ENCODE measurements around the gene TTC3. TPM values are rescaled to one million over a fixed set of nuclear protein-coding genes. Genes with fewer than 3 reads are reported as not detected.

Gene TTC3
- total and polyA plus RNA-seq, 2 experiments from 2014 or later: 146 to 196 TPM

DNA sequence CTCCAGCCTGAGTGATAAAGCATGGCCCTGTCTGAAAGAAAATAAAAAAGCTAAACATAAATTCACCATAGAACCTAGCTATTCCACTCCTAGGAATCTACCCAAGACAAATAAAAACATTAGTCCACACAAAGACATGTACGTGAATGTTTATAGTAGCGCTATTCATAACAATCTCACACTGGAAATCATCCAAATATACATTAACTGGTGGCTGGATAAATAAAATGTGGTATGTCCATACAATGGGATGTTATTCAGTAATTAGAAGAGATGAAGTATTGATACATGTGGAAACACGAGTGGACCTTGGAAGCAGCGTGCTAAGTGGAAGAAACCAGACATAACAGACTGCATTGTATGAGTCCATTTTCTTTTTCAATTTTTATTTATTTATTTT is 36.9 kb upstream of the TTC3 start:
- Histone ChIP-seq H3K27me3 (no peaks in the 10 kb centered on the region), H3K9me3 (ENCODE audit: low read depth) (no peaks in the 10 kb centered on the region)

DNA sequence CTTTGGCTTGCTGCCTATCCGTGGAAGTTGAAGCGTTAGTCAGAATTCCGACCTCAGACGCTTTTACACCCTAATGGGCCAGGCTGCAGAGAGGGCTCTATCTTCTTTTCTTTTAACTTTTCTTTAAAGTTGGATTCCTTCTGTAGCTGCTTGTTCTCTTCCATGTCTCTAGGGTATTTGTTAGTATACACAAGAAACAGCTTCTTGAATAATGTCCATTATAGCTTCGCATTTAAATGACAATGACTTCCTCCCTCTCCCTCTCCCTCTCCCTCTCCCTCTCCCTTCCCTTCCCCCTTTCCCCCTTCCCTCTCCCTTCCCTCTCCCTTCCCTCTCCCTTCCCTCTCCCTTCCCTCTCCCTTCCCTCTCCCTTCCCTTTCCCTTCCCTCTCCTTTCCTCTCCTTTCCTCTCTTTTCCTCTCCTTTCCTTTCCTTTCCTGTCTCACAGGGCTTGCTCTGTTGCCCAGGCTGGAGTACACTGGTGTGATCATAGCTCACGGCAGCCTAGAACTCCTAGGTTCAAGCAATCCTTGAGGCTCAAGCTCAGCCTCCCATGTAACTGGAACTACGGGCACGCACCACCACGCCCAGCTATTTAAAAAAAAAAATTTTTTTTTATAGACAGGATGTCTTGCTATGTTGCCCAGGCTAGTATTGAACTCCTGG is 33.5 kb upstream of the TTC3 start:
- no peak overlapping the region for H2AFZ ChIP-seq
- H3K27ac ChIP-seq: no peak overlapping the region
- H3K4me1 ChIP-seq (ENCODE audit: insufficient read depth): no peaks in the 10 kb centered on the region
- no peaks in the 10 kb centered on the region for H4K20me1 ChIP-seq (ENCODE audit: insufficient read depth, poor library complexity, severe bottlenecking)
- no peak overlapping the region for H3K4me2 ChIP-seq
- no peaks in the 10 kb centered on the region for H3K9me2 ChIP-seq (replicated peaks; ENCODE audit: insufficient read depth)
- no peaks in the 10 kb centered on the region for H3K79me2 ChIP-seq
- TF ChIP-seq EZH2phosphoT487 (IDR thresholded peaks at IDR 0.05; ENCODE audit: low read depth, severe bottlenecking, unreplicated experiment) (no peak), EZH2 (IDR thresholded peaks at IDR 0.05; ENCODE audit: borderline replicate concordance) (no peak)
- TF ChIP-seq, protein P1, sequence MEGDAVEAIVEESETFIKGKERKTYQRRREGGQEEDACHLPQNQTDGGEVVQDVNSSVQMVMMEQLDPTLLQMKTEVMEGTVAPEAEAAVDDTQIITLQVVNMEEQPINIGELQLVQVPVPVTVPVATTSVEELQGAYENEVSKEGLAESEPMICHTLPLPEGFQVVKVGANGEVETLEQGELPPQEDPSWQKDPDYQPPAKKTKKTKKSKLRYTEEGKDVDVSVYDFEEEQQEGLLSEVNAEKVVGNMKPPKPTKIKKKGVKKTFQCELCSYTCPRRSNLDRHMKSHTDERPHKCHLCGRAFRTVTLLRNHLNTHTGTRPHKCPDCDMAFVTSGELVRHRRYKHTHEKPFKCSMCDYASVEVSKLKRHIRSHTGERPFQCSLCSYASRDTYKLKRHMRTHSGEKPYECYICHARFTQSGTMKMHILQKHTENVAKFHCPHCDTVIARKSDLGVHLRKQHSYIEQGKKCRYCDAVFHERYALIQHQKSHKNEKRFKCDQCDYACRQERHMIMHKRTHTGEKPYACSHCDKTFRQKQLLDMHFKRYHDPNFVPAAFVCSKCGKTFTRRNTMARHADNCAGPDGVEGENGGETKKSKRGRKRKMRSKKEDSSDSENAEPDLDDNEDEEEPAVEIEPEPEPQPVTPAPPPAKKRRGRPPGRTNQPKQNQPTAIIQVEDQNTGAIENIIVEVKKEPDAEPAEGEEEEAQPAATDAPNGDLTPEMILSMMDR (IDR thresholded peaks at IDR 0.05; ENCODE audit: poor library complexity): no peak
- WGBS (ENCODE audit: low lambda C conversion rate, missing lambda C conversion rate): 66% methylated on average over 9 of the region's 9 CpGs
- H3K27me3 ChIP-seq: no peaks in the 10 kb centered on the region
- DNase-seq (ENCODE audit: low spot score): no peak
- H3K9me3 ChIP-seq (ENCODE audit: low read depth): no peaks in the 10 kb centered on the region
- H3K4me3 ChIP-seq: no peak overlapping the region
- no peaks in the 10 kb centered on the region for H3K36me3 ChIP-seq (replicated peaks; ENCODE audit: insufficient read depth, low read depth)

More for the DNA sequence above, 36.9 kb upstream of the TTC3 start:
- Histone ChIP-seq H3K9me2 (replicated peaks; ENCODE audit: insufficient read depth) (no peaks in the 10 kb centered on the region), H3K4me3 (no peak overlapping the region), H3K4me2 (no peak overlapping the region), H3K36me3 (replicated peaks; ENCODE audit: insufficient read depth, low read depth) (no peaks in the 10 kb centered on the region), H3K79me2 (no peaks in the 10 kb centered on the region), H2AFZ (no peak overlapping the region), H4K20me1 (ENCODE audit: insufficient read depth, poor library complexity, severe bottlenecking) (no peaks in the 10 kb centered on the region), H3K4me1 (ENCODE audit: insufficient read depth) (no peaks in the 10 kb centered on the region), H3K27ac (no peak overlapping the region)
- TF ChIP-seq, protein P1 (IDR thresholded peaks at IDR 0.05; ENCODE audit: poor library complexity): no peak
- TF ChIP-seq EZH2phosphoT487 (IDR thresholded peaks at IDR 0.05; ENCODE audit: low read depth, severe bottlenecking, unreplicated experiment) (no peak), EZH2 (IDR thresholded peaks at IDR 0.05; ENCODE audit: borderline replicate concordance) (no peak)
- no peak for DNase-seq (ENCODE audit: low spot score)
- 88% methylated on average over 4 of the region's 4 CpGs for WGBS (ENCODE audit: low lambda C conversion rate, missing lambda C conversion rate)

- DNase-seq (ENCODE audit: low spot score): no peak
- H4K20me1 ChIP-seq (ENCODE audit: insufficient read depth, poor library complexity, severe bottlenecking): no peaks in the 10 kb centered on the region
- no peaks in the 10 kb centered on the region for H3K36me3 ChIP-seq (replicated peaks; ENCODE audit: insufficient read depth, low read depth)
- H3K9me3 ChIP-seq (ENCODE audit: low read depth): no peaks in the 10 kb centered on the region
- H3K27me3 ChIP-seq: no peaks in the 10 kb centered on the region
- H3K79me2 ChIP-seq: no peaks in the 10 kb centered on the region
- H3K4me3 ChIP-seq: no peak overlapping the region
- H3K4me1 ChIP-seq (ENCODE audit: insufficient read depth): no peaks in the 10 kb centered on the region
- TF ChIP-seq, protein P1 (IDR thresholded peaks at IDR 0.05; ENCODE audit: poor library complexity): no peak
- TF ChIP-seq EZH2phosphoT487 (IDR thresholded peaks at IDR 0.05; ENCODE audit: low read depth, severe bottlenecking, unreplicated experiment) (no peak), EZH2 (IDR thresholded peaks at IDR 0.05; ENCODE audit: borderline replicate concordance) (no peak)
- 99% methylated on average over 3 of the region's 3 CpGs for WGBS (ENCODE audit: low lambda C conversion rate, missing lambda C conversion rate)
- no peak overlapping the region for H2AFZ ChIP-seq
- no peak overlapping the region for H3K27ac ChIP-seq
- H3K4me2 ChIP-seq: no peak overlapping the region
- no peaks in the 10 kb centered on the region for H3K9me2 ChIP-seq (replicated peaks; ENCODE audit: insufficient read depth)
Observed at GRCh38 chr21:37040212-37040611, 32.8 kb upstream of the TTC3 start.
